HepG2 (cell line): ENCODE data around the gene POLA2. TPM values are rescaled to one million over a fixed set of nuclear protein-coding genes. Genes with fewer than 3 reads are reported as not detected.

Experiments
- GATAD1 ChIP-seq: IDR thresholded peaks from 2 replicates; pipeline ENCODE4 v1.6.1; 2016; ENCODE audit warnings: missing genetic modification reagents, missing compliant biosample characterization
- KMT2B ChIP-seq: IDR thresholded peaks from 2 replicates; pipeline ENCODE4 v1.6.1; 2016; ENCODE audit warnings: missing genetic modification reagents, missing compliant biosample characterization
- MBNL3 ChIP-seq: fragments of 250-450 bp; sonication (Bioruptor Pico); conservative IDR thresholded peaks from 2 replicates; pipeline ENCODE4 v1.8.0; 2022; ENCODE audit warnings: mild to moderate bottlenecking, inconsistent platforms
- NFIB ChIP-seq: sonication (generic); formaldehyde crosslinking; IDR thresholded peaks from 2 replicates; pipeline ENCODE4 v1.9.0; 2021; ENCODE audit warnings: missing genetic modification reagents, mild to moderate bottlenecking, borderline replicate concordance
- PAF1 ChIP-seq: IDR thresholded peaks from 2 replicates; pipeline ENCODE4 v1.6.1; 2016; ENCODE audit warnings: missing genetic modification reagents, missing compliant biosample characterization
- PHF21A ChIP-seq: sonication (generic); formaldehyde crosslinking; IDR thresholded peaks from 2 replicates; pipeline ENCODE4 v1.5.0; 2020; ENCODE audit warnings: mild to moderate bottlenecking, missing genetic modification reagents
- RCOR2 ChIP-seq: IDR thresholded peaks from 2 replicates; pipeline ENCODE4 v1.6.1; 2016; ENCODE audit warnings: missing biosample characterization, missing genetic modification reagents
- TRIM24 ChIP-seq: sonication (generic); formaldehyde crosslinking; IDR thresholded peaks from 2 replicates; pipeline ENCODE4 v1.8.0; 2022; ENCODE audit warnings: mild to moderate bottlenecking, missing genetic modification reagents
- ZNF274 ChIP-seq: sonication (generic); formaldehyde crosslinking; IDR thresholded peaks from 2 replicates; pipeline ENCODE4 v1.5.1; 2020; ENCODE audit warnings: mild to moderate bottlenecking, missing genetic modification reagents
- ZNF354B ChIP-seq: sonication (generic); formaldehyde crosslinking; IDR thresholded peaks from 2 replicates; pipeline ENCODE4 v1.8.0; 2022; ENCODE audit warnings: mild to moderate bottlenecking, missing genetic modification reagents
- ZNF563 ChIP-seq: sonication (generic); formaldehyde crosslinking; IDR thresholded peaks from 2 replicates; pipeline ENCODE4 v1.8.0; 2022; ENCODE audit warnings: mild to moderate bottlenecking, moderate library complexity, missing genetic modification reagents
- ZNF564 ChIP-seq: sonication (generic); formaldehyde crosslinking; IDR thresholded peaks from 2 replicates; pipeline ENCODE4 v1.8.1; 2023; ENCODE audit warnings: mild to moderate bottlenecking, missing genetic modification reagents
- ZNF75D ChIP-seq: sonication (generic); formaldehyde crosslinking; IDR thresholded peaks from 2 replicates; pipeline ENCODE4 v1.8.1; 2023; ENCODE audit warnings: missing genetic modification reagents, mild to moderate bottlenecking, borderline replicate concordance
- ZNF768 ChIP-seq: sonication (generic); formaldehyde crosslinking; IDR thresholded peaks from 2 replicates; pipeline ENCODE4 v1.4.0; 2020; ENCODE audit warnings: missing genetic modification reagents
- ZNF780A ChIP-seq: sonication (generic); formaldehyde crosslinking; IDR thresholded peaks from 2 replicates; pipeline ENCODE4 v1.8.0; 2022; ENCODE audit warnings: mild to moderate bottlenecking, missing genetic modification reagents, moderate library complexity
- polyA plus RNA-seq, 8 experiments: library from polyadenylated mRNA; depleted of rRNA in 3 of 8; stranded (reverse) in 7 of 8; unstranded in 1 of 8; fragments of >200 nt; fragmentation: Illumina TruSeq in 4 of 8; extraction: Trizol in 4 of 8; gene quantifications; 2 replicates each; pipeline versions ENCODE4 v1.2.1 to v1.2.3, GENCODE V29; 2011 to 2016; ENCODE audit warnings: low read depth in 4 of 8, missing spikeins in 1 of 8, mixed read lengths in 1 of 8; ENCODE audit not compliant: insufficient read depth in 1 of 8
- total RNA-seq, 5 experiments: library from RNA; depleted of rRNA; stranded (reverse); fragments of >200 nt; fragmentation: Illumina TruSeq; extraction: Trizol; gene quantifications; 2 replicates each; pipeline ENCODE4 v1.2.3, GENCODE V29; 2016; ENCODE audit warnings: low read depth in 1 of 5
- TF ChIP-seq, protein P1 (sequence below): sonication (generic); formaldehyde crosslinking; IDR thresholded peaks from 2 replicates; pipeline ENCODE4 v1.4.0; 2020; ENCODE audit warnings: missing genetic modification reagents, borderline replicate concordance
- TF ChIP-seq, protein P2 (sequence below): sonication (generic); formaldehyde crosslinking; IDR thresholded peaks from 2 replicates; pipeline ENCODE4 v1.8.1; 2023; ENCODE audit warnings: mild to moderate bottlenecking, missing genetic modification reagents
- TF ChIP-seq, protein P3 (sequence below): sonication (generic); formaldehyde crosslinking; IDR thresholded peaks from 2 replicates; pipeline ENCODE4 v1.5.0; 2020; ENCODE audit warnings: missing genetic modification reagents
- TF ChIP-seq, protein P4 (sequence below): sonication (generic); formaldehyde crosslinking; IDR thresholded peaks from 2 replicates; pipeline ENCODE4 v1.4.0; 2020; ENCODE audit warnings: low read depth, mild to moderate bottlenecking, missing genetic modification reagents
- TF ChIP-seq, protein P5 (sequence below), 2 experiments: sonication (generic) in 1 of 2; formaldehyde crosslinking in 1 of 2; IDR thresholded peaks; 2 replicates each; pipeline versions ENCODE4 v1.4.0 to v1.6.1; 2016 to 2020; ENCODE audit warnings: borderline replicate concordance in 1 of 2, low read depth in 1 of 2, mild to moderate bottlenecking in 1 of 2, missing genetic modification reagents in 1 of 2

POLA2 gene
- total and polyA plus RNA-seq, 2 of the 13 experiments (the other 11 are each of a cell fraction or from before 2014, with no cell fraction given) = 9.7 to 15.6 TPM

DNA sequence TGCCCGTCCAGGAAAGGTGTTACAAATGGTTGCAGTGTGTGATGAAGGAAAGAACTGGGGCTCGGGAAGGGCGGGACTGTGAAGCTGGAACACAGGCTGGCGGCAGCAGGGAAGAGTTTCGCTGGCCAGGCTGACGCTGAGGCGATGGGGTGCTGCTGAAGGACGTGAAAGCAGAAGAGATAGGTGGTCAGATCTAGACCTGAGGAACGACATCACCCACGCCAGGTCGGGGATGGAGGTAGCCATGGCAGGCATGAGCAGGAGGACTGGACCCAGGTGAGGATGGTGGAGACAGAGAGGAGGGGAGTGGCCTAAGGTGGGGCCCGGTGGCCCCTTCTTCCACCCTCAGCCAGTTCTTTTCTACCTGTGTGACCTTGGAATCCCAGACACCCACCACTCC lies 62.1 kb downstream of the POLA2 start (continued):
- TF ChIP-seq, protein P1, sequence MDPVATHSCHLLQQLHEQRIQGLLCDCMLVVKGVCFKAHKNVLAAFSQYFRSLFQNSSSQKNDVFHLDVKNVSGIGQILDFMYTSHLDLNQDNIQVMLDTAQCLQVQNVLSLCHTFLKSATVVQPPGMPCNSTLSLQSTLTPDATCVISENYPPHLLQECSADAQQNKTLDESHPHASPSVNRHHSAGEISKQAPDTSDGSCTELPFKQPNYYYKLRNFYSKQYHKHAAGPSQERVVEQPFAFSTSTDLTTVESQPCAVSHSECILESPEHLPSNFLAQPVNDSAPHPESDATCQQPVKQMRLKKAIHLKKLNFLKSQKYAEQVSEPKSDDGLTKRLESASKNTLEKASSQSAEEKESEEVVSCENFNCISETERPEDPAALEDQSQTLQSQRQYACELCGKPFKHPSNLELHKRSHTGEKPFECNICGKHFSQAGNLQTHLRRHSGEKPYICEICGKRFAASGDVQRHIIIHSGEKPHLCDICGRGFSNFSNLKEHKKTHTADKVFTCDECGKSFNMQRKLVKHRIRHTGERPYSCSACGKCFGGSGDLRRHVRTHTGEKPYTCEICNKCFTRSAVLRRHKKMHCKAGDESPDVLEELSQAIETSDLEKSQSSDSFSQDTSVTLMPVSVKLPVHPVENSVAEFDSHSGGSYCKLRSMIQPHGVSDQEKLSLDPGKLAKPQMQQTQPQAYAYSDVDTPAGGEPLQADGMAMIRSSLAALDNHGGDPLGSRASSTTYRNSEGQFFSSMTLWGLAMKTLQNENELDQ (CRISPR knock-in tag) = no peak
- 0 out of 2 replicates have a peak, but pooled peaks have one; percentile 26 for TF ChIP-seq ZNF768
- TF ChIP-seq, protein P2, sequence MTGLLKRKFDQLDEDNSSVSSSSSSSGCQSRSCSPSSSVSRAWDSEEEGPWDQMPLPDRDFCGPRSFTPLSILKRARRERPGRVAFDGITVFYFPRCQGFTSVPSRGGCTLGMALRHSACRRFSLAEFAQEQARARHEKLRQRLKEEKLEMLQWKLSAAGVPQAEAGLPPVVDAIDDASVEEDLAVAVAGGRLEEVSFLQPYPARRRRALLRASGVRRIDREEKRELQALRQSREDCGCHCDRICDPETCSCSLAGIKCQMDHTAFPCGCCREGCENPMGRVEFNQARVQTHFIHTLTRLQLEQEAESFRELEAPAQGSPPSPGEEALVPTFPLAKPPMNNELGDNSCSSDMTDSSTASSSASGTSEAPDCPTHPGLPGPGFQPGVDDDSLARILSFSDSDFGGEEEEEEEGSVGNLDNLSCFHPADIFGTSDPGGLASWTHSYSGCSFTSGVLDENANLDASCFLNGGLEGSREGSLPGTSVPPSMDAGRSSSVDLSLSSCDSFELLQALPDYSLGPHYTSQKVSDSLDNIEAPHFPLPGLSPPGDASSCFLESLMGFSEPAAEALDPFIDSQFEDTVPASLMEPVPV (CRISPR knock-in tag) = no peak
- TF ChIP-seq RCOR2 = no peak
- peak; percentile 60; the same call in 1 of the 2 replicates for TF ChIP-seq PAF1 (CRISPR knock-in tag)
- no peak for TF ChIP-seq ZNF564
- no peak for TF ChIP-seq GATAD1 (CRISPR knock-in tag)
- no peak for TF ChIP-seq ZNF354B
- no peak for TF ChIP-seq MBNL3 (CRISPR knock-in tag)
- TF ChIP-seq, protein P3, sequence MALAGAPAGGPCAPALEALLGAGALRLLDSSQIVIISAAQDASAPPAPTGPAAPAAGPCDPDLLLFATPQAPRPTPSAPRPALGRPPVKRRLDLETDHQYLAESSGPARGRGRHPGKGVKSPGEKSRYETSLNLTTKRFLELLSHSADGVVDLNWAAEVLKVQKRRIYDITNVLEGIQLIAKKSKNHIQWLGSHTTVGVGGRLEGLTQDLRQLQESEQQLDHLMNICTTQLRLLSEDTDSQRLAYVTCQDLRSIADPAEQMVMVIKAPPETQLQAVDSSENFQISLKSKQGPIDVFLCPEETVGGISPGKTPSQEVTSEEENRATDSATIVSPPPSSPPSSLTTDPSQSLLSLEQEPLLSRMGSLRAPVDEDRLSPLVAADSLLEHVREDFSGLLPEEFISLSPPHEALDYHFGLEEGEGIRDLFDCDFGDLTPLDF = no peak
- TF ChIP-seq ZNF780A = no peak
- no peak for TF ChIP-seq TRIM24 (CRISPR knock-in tag)
- TF ChIP-seq ZNF274 (CRISPR knock-in tag) = no peak
- TF ChIP-seq ZNF75D (CRISPR knock-in tag) = no peak
- TF ChIP-seq KMT2B (CRISPR knock-in tag) = no peak
- TF ChIP-seq, protein P4, sequence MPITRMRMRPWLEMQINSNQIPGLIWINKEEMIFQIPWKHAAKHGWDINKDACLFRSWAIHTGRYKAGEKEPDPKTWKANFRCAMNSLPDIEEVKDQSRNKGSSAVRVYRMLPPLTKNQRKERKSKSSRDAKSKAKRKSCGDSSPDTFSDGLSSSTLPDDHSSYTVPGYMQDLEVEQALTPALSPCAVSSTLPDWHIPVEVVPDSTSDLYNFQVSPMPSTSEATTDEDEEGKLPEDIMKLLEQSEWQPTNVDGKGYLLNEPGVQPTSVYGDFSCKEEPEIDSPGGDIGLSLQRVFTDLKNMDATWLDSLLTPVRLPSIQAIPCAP (CRISPR knock-in tag) = no peak
- TF ChIP-seq, protein P5, sequence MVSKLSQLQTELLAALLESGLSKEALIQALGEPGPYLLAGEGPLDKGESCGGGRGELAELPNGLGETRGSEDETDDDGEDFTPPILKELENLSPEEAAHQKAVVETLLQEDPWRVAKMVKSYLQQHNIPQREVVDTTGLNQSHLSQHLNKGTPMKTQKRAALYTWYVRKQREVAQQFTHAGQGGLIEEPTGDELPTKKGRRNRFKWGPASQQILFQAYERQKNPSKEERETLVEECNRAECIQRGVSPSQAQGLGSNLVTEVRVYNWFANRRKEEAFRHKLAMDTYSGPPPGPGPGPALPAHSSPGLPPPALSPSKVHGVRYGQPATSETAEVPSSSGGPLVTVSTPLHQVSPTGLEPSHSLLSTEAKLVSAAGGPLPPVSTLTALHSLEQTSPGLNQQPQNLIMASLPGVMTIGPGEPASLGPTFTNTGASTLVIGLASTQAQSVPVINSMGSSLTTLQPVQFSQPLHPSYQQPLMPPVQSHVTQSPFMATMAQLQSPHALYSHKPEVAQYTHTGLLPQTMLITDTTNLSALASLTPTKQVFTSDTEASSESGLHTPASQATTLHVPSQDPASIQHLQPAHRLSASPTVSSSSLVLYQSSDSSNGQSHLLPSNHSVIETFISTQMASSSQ (IDR thresholded peaks at IDR 0.05; ENCODE audit: low read depth) = no peak
- TF ChIP-seq, protein P5 (CRISPR knock-in tag; IDR thresholded peaks at IDR 0.05; ENCODE audit: borderline replicate concordance) = no peak
- no peak for TF ChIP-seq PHF21A (CRISPR knock-in tag)
- TF ChIP-seq NFIB (CRISPR knock-in tag) = no peak
- no peak for TF ChIP-seq ZNF563 (CRISPR knock-in tag)
